Measurements from ENCODE around the gene BCL2L15.

Gene BCL2L15

GRCh38 chr1:113834716-113835115 lies 52.7 kb downstream of the BCL2L15 start:
- DNase-seq (ENCODE audit: low read depth) = no peak
- no peak for TF ChIP-seq CTCF (IDR thresholded peaks at IDR 0.05; ENCODE audit: control insufficient read depth, extremely low read depth, insufficient read depth)
- H3K4me3 ChIP-seq (ENCODE audit: low read depth, low read length) = no peak overlapping the region

Data from LNCaP clone FGC (cell line).